K562 treated with DMSO at 1 percent for 4 hours (cell line): ENCODE measurements around the gene TMEM82. TPM values are rescaled to one million over a fixed set of nuclear protein-coding genes. Genes with fewer than 3 reads are reported as not detected.

Experiments
- total RNA-seq: library from RNA; unstranded; fragments of 300-600 nt; gene quantifications from 2 replicates; pipeline ENCODE4 v1.2.3, GENCODE V29; 2022; ENCODE audit not compliant: insufficient read depth

TMEM82 gene
- total RNA-seq, result not detected in 2 replicates

DNA sequence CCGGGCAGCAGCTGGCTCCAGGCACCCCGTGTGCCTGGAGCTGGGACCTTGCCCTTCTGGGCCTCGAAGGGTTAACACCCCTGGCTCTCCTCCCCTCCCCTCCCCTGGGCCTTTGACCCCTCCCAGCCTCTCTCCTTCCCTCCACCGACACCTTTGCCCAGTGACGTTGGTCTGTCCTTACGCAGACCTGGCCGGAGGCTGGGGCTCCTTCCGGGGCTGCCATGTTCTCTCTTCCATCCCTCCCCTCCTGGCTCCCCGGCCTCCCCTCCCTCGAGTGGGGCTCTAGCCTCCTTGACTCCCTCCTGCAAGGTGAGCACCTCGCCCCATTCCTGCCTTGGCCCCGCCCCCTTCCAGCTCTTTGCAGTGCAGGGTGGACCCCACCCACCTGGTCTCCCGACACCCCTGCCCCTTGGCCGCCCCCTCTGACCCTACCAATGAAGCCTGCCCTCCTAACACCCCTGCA is at the start of gene TMEM82:
TMEM82 (plus strand) TSS at position 161 of the 463 bp plus-strand sequence; CDS start at position 222, 61 bp downstream.

DNA sequence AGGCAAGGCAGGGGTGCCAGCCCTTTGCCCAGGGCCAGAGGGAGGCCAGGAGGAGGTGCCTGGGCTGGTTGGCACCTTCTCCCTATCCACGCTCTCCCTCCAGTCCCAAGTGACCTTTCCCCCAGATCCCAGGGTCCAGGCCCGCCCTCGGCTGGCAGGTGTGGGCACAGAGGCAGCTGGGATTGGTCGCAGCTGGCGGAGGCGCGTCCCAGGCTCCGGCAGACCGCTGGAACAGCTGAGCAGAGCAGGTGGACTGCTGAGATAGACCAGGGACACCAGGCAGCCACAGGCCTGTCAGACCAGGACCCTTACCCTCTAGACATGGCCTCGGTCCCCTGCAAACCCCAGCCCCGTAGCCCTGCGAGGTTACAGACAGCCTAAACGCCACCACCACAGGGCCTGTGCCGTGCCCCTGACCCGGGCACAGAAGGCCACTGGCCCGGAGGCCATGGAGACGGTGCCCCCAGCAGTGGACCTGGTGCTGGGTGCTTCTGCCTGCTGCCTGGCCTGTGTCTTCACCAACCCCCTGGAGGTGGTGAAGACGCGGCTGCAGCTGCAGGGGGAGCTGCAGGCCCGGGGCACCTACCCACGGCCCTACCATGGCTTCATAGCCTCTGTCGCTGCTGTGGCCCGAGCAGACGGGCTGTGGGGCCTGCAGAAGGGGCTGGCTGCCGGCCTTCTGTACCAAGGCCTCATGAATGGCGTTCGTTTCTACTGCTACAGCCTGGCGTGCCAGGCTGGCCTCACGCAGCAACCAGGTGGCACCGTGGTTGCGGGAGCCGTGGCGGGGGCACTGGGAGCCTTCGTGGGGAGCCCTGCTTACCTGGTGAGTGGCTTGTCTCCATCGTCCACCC is 6.0 kb upstream of the TMEM82 start, which contains the start of gene SLC25A34:
SLC25A34 (plus strand) TSS at position 221 of the 854 bp plus-strand sequence; CDS start at position 449, 228 bp downstream.

DNA sequence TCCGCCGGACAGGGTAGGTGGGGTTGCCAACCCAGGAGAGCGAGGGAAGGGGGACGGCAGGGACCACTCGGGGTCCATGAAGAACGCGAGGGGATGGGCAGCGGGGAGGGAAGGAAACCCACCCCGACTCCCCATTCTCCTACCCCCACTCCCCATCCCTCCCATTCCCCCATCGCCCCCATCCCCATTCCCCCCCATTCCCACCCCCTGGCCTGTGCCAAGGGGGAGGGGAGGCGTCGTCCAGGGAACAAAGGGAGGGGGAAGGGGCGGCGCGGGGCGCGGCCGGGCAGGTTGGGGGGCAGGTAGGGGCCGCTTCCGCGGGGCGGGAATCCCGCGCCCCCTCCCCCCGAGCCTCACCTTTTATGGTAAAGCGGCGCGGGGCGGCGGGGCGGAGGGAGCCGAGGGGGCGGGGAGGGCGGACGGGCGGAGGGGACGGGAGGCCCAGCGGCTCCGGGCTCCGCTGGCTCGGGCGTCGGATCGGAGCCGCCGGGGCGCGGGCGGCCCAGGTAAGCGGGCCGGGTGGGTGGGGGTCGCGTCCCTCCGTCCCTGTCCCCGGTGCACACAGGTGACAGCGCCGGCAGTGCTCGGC is 16.1 kb downstream of the TMEM82 start, which contains the start of gene FBLIM1:
FBLIM1 (plus strand) TSS at position 453 of the 589 bp plus-strand sequence. CDS start 6,189 bp downstream, outside the sequence.

Other genes starting within 250 kb of the TMEM82 start
- gene CASP9, start 218.3 kb upstream of the TMEM82 start, total RNA-seq, result 37.2 and 39.4 TPM in 2 replicates
- gene DNAJC16, start 215.7 kb upstream of the TMEM82 start, total RNA-seq, result 4.5 and 7.2 TPM in 2 replicates
- not detected in 2 replicates for gene AGMAT, start 157.4 kb upstream of the TMEM82 start, total RNA-seq
- 11.0 and 14.6 TPM in 2 replicates for gene DDI2, start 125.0 kb upstream of the TMEM82 start, total RNA-seq
- gene PLEKHM2, start 58.2 kb upstream of the TMEM82 start, total RNA-seq, result 85.4 and 88.8 TPM in 2 replicates
- gene SLC25A34, start 6.2 kb upstream of the TMEM82 start, total RNA-seq, result 1.1 and 2.8 TPM in 2 replicates
- not detected in 2 replicates for gene FBLIM1, start 16.3 kb downstream of the TMEM82 start, total RNA-seq
- 1.7 and 2.4 TPM in 2 replicates for gene UQCRHL, start 65.2 kb downstream of the TMEM82 start, total RNA-seq
- gene SPEN, start 105.2 kb downstream of the TMEM82 start, total RNA-seq, result 29.4 and 49.1 TPM in 2 replicates
- gene ZBTB17, start 233.6 kb downstream of the TMEM82 start, total RNA-seq, result 31.0 and 40.4 TPM in 2 replicates